OCI-LY3 (cell line): ENCODE results near the gene GRAMD1C.

Source experiments
- CTCF ChIP-seq: fragments of 200-600, 300-600 bp; sonication (generic); IDR thresholded peaks from 2 replicates; pipeline ENCODE4 v1.5.1; 2014; ENCODE audit warnings: antibody characterized with exemption, low read length, low read depth
- EZH2phosphoT487 ChIP-seq: fragments of 200-600 bp; shearing (Covaris generic); IDR thresholded peaks from 2 replicates; pipeline ENCODE4 v1.6.1; 2018; ENCODE audit warnings: antibody characterized with exemption, mixed run types, low read depth

- TF ChIP-seq CTCF (no peak), EZH2phosphoT487 (no peak)
Observed at GRCh38 chr3:113954091-113954685, 115.6 kb downstream of the GRAMD1C start.
